ENCODE data around the gene EXOC6B. TPM values are rescaled to one million over a fixed set of nuclear protein-coding genes. Genes with fewer than 3 reads are reported as not detected.

Gene EXOC6B
- total and polyA plus RNA-seq, 3 donors from 2014 or later = 27.7 to 45.2 (median 31.7) TPM

DNA sequence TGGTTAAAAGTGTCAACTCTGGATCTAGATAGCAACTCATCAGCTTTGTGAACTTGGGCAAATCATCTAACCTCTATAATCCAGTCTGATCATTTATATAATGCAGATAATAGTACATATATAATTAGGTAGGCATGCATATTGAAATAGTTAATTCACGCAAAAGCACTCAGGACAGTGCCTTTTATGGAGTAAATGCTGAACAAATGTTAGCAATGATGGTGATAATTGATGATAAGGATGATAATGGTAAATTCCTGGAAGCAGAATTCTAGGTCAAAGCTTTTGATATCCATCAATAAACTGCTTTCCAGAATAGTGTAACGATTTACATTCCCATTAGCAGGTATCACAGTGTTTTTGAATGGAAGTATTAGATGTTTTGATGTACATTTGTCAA is 618.5 kb downstream of the EXOC6B start:
- peaks cover 24% of the 10 kb centered on the region for H3K4me1 ChIP-seq
- H3K4me3 ChIP-seq = no peak overlapping the region
- no peak for TF ChIP-seq POLR2A (IDR thresholded peaks at IDR 0.05)
- TF ChIP-seq, protein P1, sequence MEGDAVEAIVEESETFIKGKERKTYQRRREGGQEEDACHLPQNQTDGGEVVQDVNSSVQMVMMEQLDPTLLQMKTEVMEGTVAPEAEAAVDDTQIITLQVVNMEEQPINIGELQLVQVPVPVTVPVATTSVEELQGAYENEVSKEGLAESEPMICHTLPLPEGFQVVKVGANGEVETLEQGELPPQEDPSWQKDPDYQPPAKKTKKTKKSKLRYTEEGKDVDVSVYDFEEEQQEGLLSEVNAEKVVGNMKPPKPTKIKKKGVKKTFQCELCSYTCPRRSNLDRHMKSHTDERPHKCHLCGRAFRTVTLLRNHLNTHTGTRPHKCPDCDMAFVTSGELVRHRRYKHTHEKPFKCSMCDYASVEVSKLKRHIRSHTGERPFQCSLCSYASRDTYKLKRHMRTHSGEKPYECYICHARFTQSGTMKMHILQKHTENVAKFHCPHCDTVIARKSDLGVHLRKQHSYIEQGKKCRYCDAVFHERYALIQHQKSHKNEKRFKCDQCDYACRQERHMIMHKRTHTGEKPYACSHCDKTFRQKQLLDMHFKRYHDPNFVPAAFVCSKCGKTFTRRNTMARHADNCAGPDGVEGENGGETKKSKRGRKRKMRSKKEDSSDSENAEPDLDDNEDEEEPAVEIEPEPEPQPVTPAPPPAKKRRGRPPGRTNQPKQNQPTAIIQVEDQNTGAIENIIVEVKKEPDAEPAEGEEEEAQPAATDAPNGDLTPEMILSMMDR (IDR thresholded peaks at IDR 0.05) = no peak
- intact Hi-C loops (cut with DNase I; ENCODE audit: low total_unique reads) = no loop called here
- no peak overlapping the region for H3K27ac ChIP-seq
- H3K9me3 ChIP-seq = no peaks in the 10 kb centered on the region
- H3K27me3 ChIP-seq = no peaks in the 10 kb centered on the region
- DNase-seq = no peak
- H3K36me3 ChIP-seq (ENCODE audit: low read depth, missing control alignments) = no peaks in the 10 kb centered on the region
- 93 to 99% methylated on average over 2 of the region's 2 CpGs for WGBS, 2 donors

DNA sequence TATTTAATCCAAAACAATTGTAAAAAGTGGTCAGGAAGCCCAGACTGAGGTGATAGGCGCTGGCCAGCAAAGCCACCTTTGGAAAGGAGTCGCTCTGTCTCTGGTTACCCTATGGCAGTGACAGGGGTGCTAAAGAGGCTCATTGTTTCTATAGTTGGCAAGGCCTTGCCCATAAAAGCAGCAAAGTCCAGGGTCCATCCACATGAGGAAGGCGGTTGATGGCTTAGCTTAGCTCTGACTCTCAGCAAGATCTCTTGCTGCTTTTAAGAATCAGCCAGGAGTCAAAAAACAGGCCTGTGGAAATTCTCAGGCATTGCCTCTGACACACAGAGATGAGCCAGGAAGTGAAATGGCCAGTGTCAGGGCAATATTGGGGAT is 620.3 kb downstream of the EXOC6B start:
- DNase-seq = no peak
- WGBS, 2 donors = 47 to 62% methylated on average over 3 of the region's 3 CpGs
- intact Hi-C loops (cut with DNase I; ENCODE audit: low total_unique reads) = no loop called here
- Histone ChIP-seq H3K36me3 (ENCODE audit: low read depth, missing control alignments) (no peaks in the 10 kb centered on the region), H3K27ac (no peak overlapping the region), H3K4me1 (peaks cover 24% of the 10 kb centered on the region), H3K9me3 (no peaks in the 10 kb centered on the region), H3K4me3 (no peak overlapping the region), H3K27me3 (no peaks in the 10 kb centered on the region)
- TF ChIP-seq POLR2A (IDR thresholded peaks at IDR 0.05) = no peak
- TF ChIP-seq, protein P1 (IDR thresholded peaks at IDR 0.05) = no peak

DNA sequence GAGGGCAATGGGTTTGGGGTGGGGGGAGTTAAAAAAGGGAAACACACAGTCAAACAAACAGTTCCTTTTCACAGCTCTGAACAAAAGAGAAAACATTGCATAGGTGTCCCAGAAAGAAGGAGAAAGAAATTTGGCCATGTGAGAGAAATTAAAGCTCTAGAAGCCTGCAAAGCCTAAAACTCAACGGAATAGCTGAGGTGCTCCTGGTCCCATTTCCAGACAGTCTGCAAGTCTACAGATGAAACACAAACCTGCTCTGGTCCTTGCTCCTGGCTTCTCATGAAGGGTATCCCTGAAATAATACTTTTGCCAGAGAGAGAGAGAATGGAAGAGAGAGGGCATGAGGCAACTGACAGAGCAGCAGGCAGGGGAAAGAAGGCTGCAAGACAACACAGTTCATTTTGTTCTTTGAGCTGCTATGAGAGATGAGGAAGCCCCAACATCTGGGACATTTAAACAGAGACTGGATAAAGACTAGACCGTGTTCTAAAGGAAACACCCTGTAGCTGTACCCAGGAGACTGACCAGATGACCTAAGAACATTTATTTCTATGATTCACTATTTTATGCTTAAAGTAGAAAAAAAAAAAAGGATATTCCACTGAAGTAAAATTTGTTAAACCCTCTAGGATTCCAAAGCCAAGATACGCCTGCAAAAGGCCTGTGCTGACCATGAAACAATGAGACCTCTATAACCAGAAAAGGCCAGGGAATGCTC is 620.9 kb downstream of the EXOC6B start:
- Histone ChIP-seq H3K36me3 (ENCODE audit: low read depth, missing control alignments) (no peaks in the 10 kb centered on the region), H3K4me3 (no peak overlapping the region), H3K27ac (peak overlapping the region in 1 of 2 donors; percentile 13), H3K27me3 (no peaks in the 10 kb centered on the region), H3K9me3 (no peaks in the 10 kb centered on the region), H3K4me1 (peaks cover 24% of the 10 kb centered on the region)
- TF ChIP-seq, protein P1 (IDR thresholded peaks at IDR 0.05) = no peak
- no peak for TF ChIP-seq POLR2A (IDR thresholded peaks at IDR 0.05)
- intact Hi-C loops (cut with DNase I; ENCODE audit: low total_unique reads) = no loop called here
- DNase-seq = no peak
- 32 to 38% methylated on average over 3 of the region's 3 CpGs for WGBS, 2 donors

DNA sequence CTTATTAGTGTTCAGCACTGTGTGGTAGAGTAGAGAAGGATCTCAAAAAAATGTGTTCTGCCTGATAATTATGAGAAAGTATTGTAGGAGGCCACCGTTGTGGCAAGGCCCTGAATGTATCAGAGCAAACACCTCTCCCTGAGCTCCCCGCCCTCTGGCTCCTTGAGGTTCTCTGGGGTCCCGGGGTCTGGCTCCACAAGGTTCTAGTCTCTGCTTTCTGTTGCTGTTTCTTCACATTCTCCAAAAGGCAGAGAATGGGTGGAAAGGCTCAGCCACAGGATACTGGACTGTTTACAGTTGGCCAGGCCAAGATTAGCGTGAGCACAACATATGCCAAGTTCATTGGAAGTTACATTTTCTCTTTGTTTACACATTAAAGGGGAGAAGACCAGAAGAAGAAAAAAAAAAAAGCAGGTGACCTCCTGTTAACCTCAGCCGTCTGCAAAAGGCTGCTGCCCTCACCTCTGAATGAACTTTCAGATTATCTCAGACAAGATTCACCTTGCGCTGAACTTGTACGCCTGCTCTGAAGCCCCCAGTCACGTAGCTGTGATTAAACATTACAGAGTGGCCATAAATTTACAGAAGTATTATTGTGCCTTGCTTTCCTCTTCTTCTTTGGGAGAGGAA is 621.6 kb downstream of the EXOC6B start:
- DNase-seq = no peak
- intact Hi-C loops (cut with DNase I; ENCODE audit: low total_unique reads) = no loop called here
- Histone ChIP-seq H3K27me3 (no peaks in the 10 kb centered on the region), H3K4me3 (no peak overlapping the region), H3K36me3 (ENCODE audit: low read depth, missing control alignments) (no peaks in the 10 kb centered on the region), H3K4me1 (peaks cover 24% of the 10 kb centered on the region), H3K9me3 (no peaks in the 10 kb centered on the region), H3K27ac (peak overlapping the region in 1 of 2 donors; percentile 13)
- no peak for TF ChIP-seq POLR2A (IDR thresholded peaks at IDR 0.05)
- TF ChIP-seq, protein P1 (IDR thresholded peaks at IDR 0.05) = no peak
- 33 to 54% methylated on average over 8 of the region's 8 CpGs for WGBS, 2 donors
